ENCODE results near the gene ELOVL1.
A peak's percentile ranks its signal among the peaks of the same experiment; 100 is the strongest.

The ELOVL1 gene

GRCh38 chr1:43368646-43369020, 822 bp upstream of the ELOVL1 start:
- Histone ChIP-seq H3K27me3 (ENCODE audit: insufficient read depth, low read length) (no peaks in the 10 kb centered on the region), H3K36me3 (ENCODE audit: control insufficient read depth in 1 of 2, insufficient read depth in 2 of 2, low read length in 2 of 2) (peaks cover 12 to 20% of the 10 kb centered on the region in 2 experiments), H2AFZ (ENCODE audit: insufficient read depth, low read length, poor library complexity) (peak overlapping the region; percentile 82), H3K4me2 (ENCODE audit: low read length) (peak overlapping the region; percentile 70), H3K79me1 (ENCODE audit: low read length) (peaks cover 20% of the 10 kb centered on the region), H3K27ac (ENCODE audit: low read depth, low read length) (peak overlapping the region; percentile 96), H3K9ac (ENCODE audit: low read length) (peak overlapping the region; percentile 11), H2BK120ac (ENCODE audit: insufficient read depth, low read length, poor library complexity) (peak overlapping the region; percentile 6), H2BK5ac (ENCODE audit: low read depth, low read length, poor library complexity) (no peak overlapping the region), H3K79me2 (ENCODE audit: control insufficient read depth, insufficient read depth, low read length, poor library complexity) (peaks cover 15% of the 10 kb centered on the region), H2AK5ac (ENCODE audit: low read length) (peak overlapping the region; percentile 8), H3K14ac (ENCODE audit: low read length) (peak overlapping the region; percentile 21), H3K4ac (ENCODE audit: low read depth, low read length) (peak overlapping the region; percentile 8), H3K4me3 (ENCODE audit: low read depth, low read length) (no peak overlapping the region), H4K12ac (ENCODE audit: low read depth, low read length) (peak overlapping the region; percentile 19), H3K4me1 (ENCODE audit: control insufficient read depth in 1 of 2, insufficient read depth in 2 of 2, low read length in 2 of 2) (peaks cover 27 to 33% of the 10 kb centered on the region in 2 experiments), H4K8ac (ENCODE audit: low read depth, low read length) (no peak overlapping the region), H3K18ac (ENCODE audit: low read length) (no peak overlapping the region), H2BK12ac (ENCODE audit: low read length) (no peak overlapping the region), H3K9me3 (ENCODE audit: insufficient read depth, low read depth, low read length) (no peaks in the 10 kb centered on the region), H3K23ac (ENCODE audit: low read length) (no peak overlapping the region), H4K91ac (ENCODE audit: low read depth, low read length) (peak overlapping the region; percentile 33)
- WGBS (ENCODE audit: extremely low coverage, insufficient coverage, insufficient read length), result no CpG with 5 or more reads among the region's 6 CpGs
- peak in 1 of 2 donors; percentile 7 for DNase-seq

GRCh38 chr1:43367026-43367903, 546 bp downstream of the ELOVL1 start:
- H3K14ac ChIP-seq (ENCODE audit: low read length), result peak overlapping the region; percentile 95
- H2AK5ac ChIP-seq (ENCODE audit: low read length), result peak overlapping the region; percentile 95
- H3K27me3 ChIP-seq (ENCODE audit: insufficient read depth, low read length), result no peaks in the 10 kb centered on the region
- H3K4me2 ChIP-seq (ENCODE audit: low read length), result peak overlapping the region; percentile 91
- DNase-seq, result peak; percentile 7 to 16
- peak overlapping the region; percentile 75 for H3K9ac ChIP-seq (ENCODE audit: low read length)
- no CpG with 5 or more reads among the region's 48 CpGs for WGBS (ENCODE audit: extremely low coverage, insufficient coverage, insufficient read length)
- peak overlapping the region; percentile 96 for H4K91ac ChIP-seq (ENCODE audit: low read depth, low read length)
- H3K4ac ChIP-seq (ENCODE audit: low read depth, low read length), result peak overlapping the region; percentile 95
- no peaks in the 10 kb centered on the region for H3K9me3 ChIP-seq (ENCODE audit: insufficient read depth, low read depth, low read length)
- H2BK12ac ChIP-seq (ENCODE audit: low read length), result peak overlapping the region; percentile 51
- H3K23ac ChIP-seq (ENCODE audit: low read length), result no peak overlapping the region
- H2AFZ ChIP-seq (ENCODE audit: insufficient read depth, low read length, poor library complexity), result peak overlapping the region; percentile 61
- peaks cover 25% of the 10 kb centered on the region in 2 experiments for H3K4me1 ChIP-seq (ENCODE audit: control insufficient read depth in 1 of 2, insufficient read depth in 2 of 2, low read length in 2 of 2)
- H2BK120ac ChIP-seq (ENCODE audit: insufficient read depth, low read length, poor library complexity), result peak overlapping the region; percentile 95
- peak overlapping the region; percentile 90 for H4K8ac ChIP-seq (ENCODE audit: low read depth, low read length)
- peak overlapping the region; percentile 82 for H3K4me3 ChIP-seq (ENCODE audit: low read depth, low read length)
- H3K79me1 ChIP-seq (ENCODE audit: low read length), result peaks cover 20% of the 10 kb centered on the region
- H3K36me3 ChIP-seq (ENCODE audit: control insufficient read depth in 1 of 2, insufficient read depth in 2 of 2, low read length in 2 of 2), result peaks cover 19 to 29% of the 10 kb centered on the region in 2 experiments
- peak overlapping the region; percentile 96 for H3K27ac ChIP-seq (ENCODE audit: low read depth, low read length)
- peak overlapping the region; percentile 95 for H3K18ac ChIP-seq (ENCODE audit: low read length)
- H3K79me2 ChIP-seq (ENCODE audit: control insufficient read depth, insufficient read depth, low read length, poor library complexity), result peaks cover 15% of the 10 kb centered on the region
- H4K12ac ChIP-seq (ENCODE audit: low read depth, low read length), result peak overlapping the region; percentile 65
- H2BK5ac ChIP-seq (ENCODE audit: low read depth, low read length, poor library complexity), result peak overlapping the region; percentile 97

DNA sequence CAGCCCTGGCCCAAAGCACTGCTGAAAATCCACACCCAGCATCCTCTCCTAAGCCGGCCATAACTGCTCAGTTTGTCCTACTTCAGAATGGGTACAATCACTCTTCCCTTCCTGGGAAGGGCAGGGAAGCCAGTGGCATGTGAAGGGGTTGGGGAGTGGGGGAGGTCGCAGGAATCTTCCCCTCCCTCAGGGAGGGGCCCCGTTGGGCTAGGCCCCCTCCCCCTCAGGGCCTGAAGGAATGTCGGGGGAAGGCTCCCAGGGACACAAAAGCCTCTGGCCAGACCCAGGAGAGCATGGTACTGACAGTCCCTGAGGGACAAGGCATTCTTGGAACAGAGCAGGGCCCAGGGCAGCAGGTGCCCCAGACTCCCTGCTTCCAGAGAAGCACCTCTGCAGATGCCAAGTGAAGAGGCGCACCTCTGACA, 1.2 kb downstream of the ELOVL1 start:
- Histone ChIP-seq H3K79me2 (ENCODE audit: control insufficient read depth, insufficient read depth, low read length, poor library complexity) (peaks cover 15% of the 10 kb centered on the region), H2AK5ac (ENCODE audit: low read length) (peak overlapping the region; percentile 95), H2BK12ac (ENCODE audit: low read length) (no peak overlapping the region), H3K14ac (ENCODE audit: low read length) (peak overlapping the region; percentile 88), H3K4me1 (ENCODE audit: control insufficient read depth in 1 of 2, insufficient read depth in 2 of 2, low read length in 2 of 2) (peaks cover 25% of the 10 kb centered on the region in 2 experiments), H3K9ac (ENCODE audit: low read length) (peak overlapping the region; percentile 75), H3K27me3 (ENCODE audit: insufficient read depth, low read length) (no peaks in the 10 kb centered on the region), H4K91ac (ENCODE audit: low read depth, low read length) (peak overlapping the region; percentile 96), H2BK5ac (ENCODE audit: low read depth, low read length, poor library complexity) (peak overlapping the region; percentile 80), H3K36me3 (ENCODE audit: control insufficient read depth in 1 of 2, insufficient read depth in 2 of 2, low read length in 2 of 2) (peaks cover 21 to 35% of the 10 kb centered on the region in 2 experiments), H3K9me3 (ENCODE audit: insufficient read depth, low read depth, low read length) (no peaks in the 10 kb centered on the region), H2AFZ (ENCODE audit: insufficient read depth, low read length, poor library complexity) (no peak overlapping the region), H2BK120ac (ENCODE audit: insufficient read depth, low read length, poor library complexity) (peak overlapping the region; percentile 21), H3K23ac (ENCODE audit: low read length) (no peak overlapping the region), H3K18ac (ENCODE audit: low read length) (peak overlapping the region; percentile 95), H4K12ac (ENCODE audit: low read depth, low read length) (peak overlapping the region; percentile 24), H4K8ac (ENCODE audit: low read depth, low read length) (peak overlapping the region; percentile 78), H3K27ac (ENCODE audit: low read depth, low read length) (peak overlapping the region; percentile 96), H3K4ac (ENCODE audit: low read depth, low read length) (peak overlapping the region; percentile 50), H3K4me3 (ENCODE audit: low read depth, low read length) (peak overlapping the region; percentile 82), H3K4me2 (ENCODE audit: low read length) (peak overlapping the region; percentile 91), H3K79me1 (ENCODE audit: low read length) (peaks cover 20% of the 10 kb centered on the region)
- DNase-seq, result no peak
- WGBS (ENCODE audit: extremely low coverage, insufficient coverage, insufficient read length), result no CpG with 5 or more reads among the region's 5 CpGs

- no peak overlapping the region for H3K23ac ChIP-seq (ENCODE audit: low read length)
- peak overlapping the region; percentile 91 for H3K4me2 ChIP-seq (ENCODE audit: low read length)
- no peak overlapping the region for H3K4me3 ChIP-seq (ENCODE audit: low read depth, low read length)
- no peak overlapping the region for H4K12ac ChIP-seq (ENCODE audit: low read depth, low read length)
- H4K91ac ChIP-seq (ENCODE audit: low read depth, low read length), result peak overlapping the region; percentile 96
- no peak overlapping the region for H2BK120ac ChIP-seq (ENCODE audit: insufficient read depth, low read length, poor library complexity)
- H2BK12ac ChIP-seq (ENCODE audit: low read length), result no peak overlapping the region
- no peaks in the 10 kb centered on the region for H3K9me3 ChIP-seq (ENCODE audit: insufficient read depth, low read depth, low read length)
- H3K36me3 ChIP-seq (ENCODE audit: control insufficient read depth in 1 of 2, insufficient read depth in 2 of 2, low read length in 2 of 2), result peaks cover 21 to 39% of the 10 kb centered on the region in 2 experiments
- H3K4ac ChIP-seq (ENCODE audit: low read depth, low read length), result peak overlapping the region; percentile 50
- H3K4me1 ChIP-seq (ENCODE audit: control insufficient read depth in 1 of 2, insufficient read depth in 2 of 2, low read length in 2 of 2), result peaks cover 25 to 26% of the 10 kb centered on the region in 2 experiments
- H4K8ac ChIP-seq (ENCODE audit: low read depth, low read length), result peak overlapping the region; percentile 78
- no peaks in the 10 kb centered on the region for H3K27me3 ChIP-seq (ENCODE audit: insufficient read depth, low read length)
- no CpG with 5 or more reads among the region's 11 CpGs for WGBS (ENCODE audit: extremely low coverage, insufficient coverage, insufficient read length)
- peak overlapping the region; percentile 96 for H3K27ac ChIP-seq (ENCODE audit: low read depth, low read length)
- peaks cover 15% of the 10 kb centered on the region for H3K79me2 ChIP-seq (ENCODE audit: control insufficient read depth, insufficient read depth, low read length, poor library complexity)
- peak overlapping the region; percentile 55 for H3K9ac ChIP-seq (ENCODE audit: low read length)
- no peak overlapping the region for H2AK5ac ChIP-seq (ENCODE audit: low read length)
- peak overlapping the region; percentile 5 for H3K14ac ChIP-seq (ENCODE audit: low read length)
- peaks cover 20% of the 10 kb centered on the region for H3K79me1 ChIP-seq (ENCODE audit: low read length)
- peak overlapping the region; percentile 95 for H3K18ac ChIP-seq (ENCODE audit: low read length)
- H2BK5ac ChIP-seq (ENCODE audit: low read depth, low read length, poor library complexity), result no peak overlapping the region
- DNase-seq, result peak; percentile 65
- no peak overlapping the region for H2AFZ ChIP-seq (ENCODE audit: insufficient read depth, low read length, poor library complexity)
These were observed 1.6 kb downstream of the ELOVL1 start for GRCh38 chr1:43366179-43366578.
